RCC 7860 (cell line): ENCODE data around the gene TAAR1.
"Not testable (repeated sequence)": the region's sequence is repeated elsewhere in the genome, so short reads cannot be mapped to it uniquely, and the experiment has no call there.

Experiments used
- DNase-seq: peaks from one replicate; pipeline ENCODE4 v3.0.0-alpha.2; 2015; ENCODE audit warnings: low spot score
- FAIRE-seq: peaks from 2 replicates; lab custom pipeline; 2012; peaks lifted over from hg19 to GRCh38; lab: Jason Lieb, UNC

TAAR1 gene, protein sequence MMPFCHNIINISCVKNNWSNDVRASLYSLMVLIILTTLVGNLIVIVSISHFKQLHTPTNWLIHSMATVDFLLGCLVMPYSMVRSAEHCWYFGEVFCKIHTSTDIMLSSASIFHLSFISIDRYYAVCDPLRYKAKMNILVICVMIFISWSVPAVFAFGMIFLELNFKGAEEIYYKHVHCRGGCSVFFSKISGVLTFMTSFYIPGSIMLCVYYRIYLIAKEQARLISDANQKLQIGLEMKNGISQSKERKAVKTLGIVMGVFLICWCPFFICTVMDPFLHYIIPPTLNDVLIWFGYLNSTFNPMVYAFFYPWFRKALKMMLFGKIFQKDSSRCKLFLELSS

GRCh38 chr6:132659082-132659481 lies at the start of gene TAAR1:
Gene TAAR1, minus strand, starts transcription at chr6:132659182. Its CDS starts 13,179 bp downstream, at chr6:132646003.
- DNase-seq: no peak
- no peak for FAIRE-seq

- FAIRE-seq (no peak), DNase-seq (no peak)
These were observed 49.8 kb upstream of the TAAR1 start for GRCh38 chr6:132708771-132709170.

- FAIRE-seq: no peak
- DNase-seq: no peak
These were observed 49.0 kb upstream of the TAAR1 start for GRCh38 chr6:132708002-132708401.

GRCh38 chr6:132706756-132707155 lies 47.8 kb upstream of the TAAR1 start:
- FAIRE-seq: not testable (repeated sequence)

GRCh38 chr6:132703936-132704335 lies 45.0 kb upstream of the TAAR1 start:
- no peak for FAIRE-seq
- no peak for DNase-seq

More at GRCh38 chr6:132706756-132707155, 47.8 kb upstream of the TAAR1 start:
- DNase-seq: not testable (repeated sequence)

- no peak for DNase-seq
- no peak for FAIRE-seq
These were observed 39.6 kb upstream of the TAAR1 start for GRCh38 chr6:132698608-132699007.

DNA sequence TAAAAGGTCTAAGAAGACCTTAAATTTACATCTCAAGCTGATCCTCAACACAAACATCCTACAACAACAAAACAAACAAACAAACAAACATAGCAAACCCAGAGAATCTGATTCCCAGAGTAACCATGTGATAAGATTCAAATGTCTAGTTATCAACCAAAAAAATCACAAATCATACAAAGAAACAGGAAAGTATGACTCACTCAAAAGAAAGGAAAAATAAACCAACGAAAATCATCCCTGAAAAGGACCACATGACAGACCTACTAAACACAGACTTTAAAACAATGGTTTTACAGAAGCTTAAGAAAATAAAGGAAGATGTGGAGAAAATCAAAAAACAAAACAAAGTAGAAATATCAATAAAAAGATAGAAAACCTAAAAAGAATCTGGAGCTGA lies 36.8 kb upstream of the TAAR1 start:
- FAIRE-seq (no peak), DNase-seq (no peak)

DNA sequence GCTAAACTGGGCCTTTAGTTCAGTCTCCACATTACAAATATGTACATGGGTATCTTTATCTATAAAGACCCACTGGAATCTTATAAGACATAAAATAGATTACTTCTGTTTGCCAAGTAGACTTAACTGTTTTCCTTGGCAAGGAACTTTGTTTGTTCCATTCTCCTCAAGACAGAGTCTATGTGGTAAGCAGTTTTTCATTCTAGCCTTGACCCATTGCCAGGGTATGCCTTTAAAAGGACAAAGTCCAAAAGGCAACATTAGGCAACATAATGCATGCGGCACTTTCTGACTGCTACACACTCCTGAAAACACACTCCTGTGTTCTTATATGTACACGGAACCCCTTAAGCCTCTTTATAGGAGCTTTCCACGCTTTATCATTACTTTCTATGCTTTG lies 34.5 kb upstream of the TAAR1 start:
- FAIRE-seq: no peak
- DNase-seq: no peak

- no peak for DNase-seq
- FAIRE-seq: no peak
These were observed 31.7 kb upstream of the TAAR1 start for GRCh38 chr6:132690678-132691077.

DNA sequence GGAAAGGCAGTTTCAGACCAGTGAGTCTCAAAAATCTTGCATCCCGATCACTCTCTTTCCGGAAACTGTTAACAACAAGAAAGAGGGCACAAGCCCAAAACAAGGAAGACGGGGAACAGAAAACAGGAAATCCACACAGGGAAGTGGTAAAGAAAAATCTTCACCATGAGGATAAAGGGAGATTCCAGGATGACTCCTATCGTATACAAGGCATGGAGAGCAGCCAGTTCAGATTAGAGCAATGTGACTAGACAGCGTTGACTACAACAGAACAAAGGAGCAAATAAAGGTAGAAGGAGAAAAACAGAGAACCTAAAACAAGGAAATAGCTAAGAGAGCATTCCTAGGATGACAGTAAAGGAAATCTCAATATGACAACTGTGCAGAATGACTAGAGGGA lies 28.3 kb upstream of the TAAR1 start:
- FAIRE-seq: peak; percentile 73
- DNase-seq: peak; percentile 80

DNA sequence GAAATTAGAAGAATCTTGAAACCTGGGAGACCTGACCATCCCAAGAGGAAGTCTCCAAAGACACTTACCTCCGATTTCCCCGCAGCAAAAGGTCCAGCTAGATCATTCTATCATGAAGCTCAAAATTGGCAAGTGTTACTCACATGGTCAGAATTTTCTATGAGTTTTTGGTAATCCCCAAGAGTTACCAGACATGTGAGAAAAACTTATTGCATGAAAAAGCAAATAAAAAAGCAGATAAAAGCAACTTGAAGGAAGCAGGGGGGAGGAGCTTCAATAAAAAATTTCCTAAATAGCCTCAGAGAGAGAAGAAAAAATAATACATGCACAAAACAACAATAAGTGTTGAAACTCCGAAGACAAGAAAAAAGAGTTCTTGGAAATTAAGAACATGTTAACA lies 27.5 kb upstream of the TAAR1 start:
- FAIRE-seq (no peak), DNase-seq (no peak)

- FAIRE-seq (no peak), DNase-seq (no peak)
These were observed 26.0 kb upstream of the TAAR1 start for GRCh38 chr6:132685009-132685408.

GRCh38 chr6:132684272-132684671 lies 25.3 kb upstream of the TAAR1 start:
- FAIRE-seq (no peak), DNase-seq (no peak)

GRCh38 chr6:132683543-132683942 lies 24.6 kb upstream of the TAAR1 start:
- FAIRE-seq: no peak
- DNase-seq: no peak

DNA sequence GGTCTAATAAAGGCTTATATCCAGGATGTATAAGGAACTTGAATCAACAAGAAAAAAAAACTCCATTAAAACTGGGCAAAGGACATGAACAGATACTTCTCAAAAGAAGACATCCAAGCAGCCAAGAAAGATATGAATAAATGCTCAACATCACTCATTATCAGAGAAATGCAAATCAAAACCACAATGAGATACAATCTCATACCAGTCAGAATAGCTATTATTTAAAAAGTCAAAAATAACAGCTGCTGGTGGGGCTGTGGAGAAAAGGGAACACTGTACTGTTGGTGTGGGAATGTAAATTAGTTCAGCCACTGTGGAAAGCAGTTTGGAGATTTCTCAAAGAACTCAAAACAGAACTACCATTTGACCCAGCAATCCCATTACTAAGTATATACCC lies 20.1 kb upstream of the TAAR1 start:
- FAIRE-seq, DNase-seq: not testable (repeated sequence)

DNA sequence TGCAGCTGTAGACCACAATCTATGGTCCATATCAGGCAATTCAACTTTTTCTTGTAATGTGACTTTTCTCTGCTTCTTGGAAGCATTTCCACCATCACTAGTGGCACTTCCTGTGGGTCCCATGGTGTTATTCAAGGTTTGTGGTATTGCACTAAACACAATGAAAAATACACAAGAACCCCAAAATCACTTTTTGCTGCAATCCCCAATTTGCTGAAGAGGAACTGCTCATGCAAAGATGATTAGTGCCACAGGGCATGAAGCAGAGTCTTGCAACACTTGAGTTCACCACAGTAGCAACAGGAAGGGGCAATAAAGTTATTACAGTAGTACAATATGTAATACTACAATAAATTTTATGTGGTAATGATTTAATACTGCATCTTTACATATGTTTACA lies 16.8 kb upstream of the TAAR1 start:
- DNase-seq (no peak), FAIRE-seq (no peak)

DNA sequence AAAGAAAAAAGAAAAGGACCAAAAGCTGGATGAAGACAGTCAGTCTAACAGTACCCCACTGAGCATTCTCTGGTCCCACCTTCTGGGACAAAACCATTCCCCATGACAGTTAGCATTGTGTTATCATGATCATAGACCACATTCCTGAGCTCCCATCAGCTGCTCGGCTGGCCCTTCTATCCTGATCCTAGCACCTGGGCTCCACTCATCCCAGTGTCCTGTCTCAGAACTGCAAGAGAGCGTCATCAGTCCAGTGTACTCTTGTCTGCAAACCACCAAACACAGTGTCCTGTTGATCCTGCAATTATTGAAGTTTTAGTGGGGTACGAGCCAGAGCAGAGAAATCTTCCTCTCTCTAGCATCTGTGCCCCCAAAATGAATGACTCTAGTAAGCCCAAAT lies 16.0 kb upstream of the TAAR1 start:
- DNase-seq: no peak
- no peak for FAIRE-seq

GRCh38 chr6:132673376-132674094 lies 14.6 kb upstream of the TAAR1 start:
- DNase-seq (no peak), FAIRE-seq (no peak)

GRCh38 chr6:132671295-132671694 lies 12.3 kb upstream of the TAAR1 start:
- FAIRE-seq: no peak
- DNase-seq: no peak

DNA sequence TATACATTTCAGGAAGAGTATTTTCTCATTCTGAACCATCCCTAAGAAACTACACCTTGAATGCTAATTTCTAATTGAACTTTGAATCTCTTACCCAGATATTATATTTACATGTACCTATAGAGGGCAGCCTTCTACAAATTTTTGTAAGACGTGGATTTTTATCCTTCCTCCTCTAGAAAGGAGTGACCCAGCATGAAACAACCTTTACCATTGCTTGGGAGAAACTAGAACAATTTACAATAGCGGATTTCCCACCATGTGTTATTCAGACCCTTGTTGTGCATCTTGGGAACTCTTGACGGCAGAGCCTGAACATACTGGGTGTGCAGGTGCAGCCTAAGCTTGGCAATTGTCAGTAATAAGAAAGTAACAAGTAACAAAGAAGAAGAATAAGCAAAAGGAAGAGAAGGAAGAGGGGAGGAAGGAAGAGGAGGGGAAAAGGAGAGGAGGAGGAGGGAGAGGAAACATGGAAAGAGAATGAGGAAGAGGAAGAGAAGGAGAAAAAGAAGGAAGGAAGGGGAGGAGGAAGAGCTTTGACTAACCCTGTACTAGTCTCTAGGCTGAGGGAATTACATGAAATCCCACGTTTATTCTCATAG lies 10.8 kb upstream of the TAAR1 start:
- FAIRE-seq (peak; percentile 72), DNase-seq (peak; percentile 13)

GRCh38 chr6:132666118-132666517 lies 7.1 kb upstream of the TAAR1 start:
- FAIRE-seq (no peak), DNase-seq (no peak)
